Testis (tissue), 3 donors: ENCODE measurements around the gene ZNF362. TPM values are rescaled to one million over a fixed set of nuclear protein-coding genes. Genes with fewer than 3 reads are reported as not detected.
A peak's percentile ranks its signal among the peaks of the same experiment; 100 is the strongest.

Experiments used
- DNase-seq: peaks from one replicate; pipeline ENCODE4 v3.0.0-alpha.2; 2019
- H3K27ac ChIP-seq, 2 donors: fragments of 200-600 bp; sonication (generic); one replicate each; pipeline ENCODE4 v1.5.1; 2019
- H3K27me3 ChIP-seq: fragments of 200-600 bp; sonication (generic); one replicate; pipeline ENCODE4 v1.5.1; 2019
- H3K36me3 ChIP-seq: fragments of 200-600 bp; sonication (generic); one replicate; pipeline ENCODE4 v1.5.1; 2017; ENCODE audit warnings: low read depth; ENCODE audit errors: missing control alignments
- H3K4me1 ChIP-seq: fragments of 200-600 bp; sonication (generic); one replicate; pipeline ENCODE4 v1.5.1; 2019
- H3K4me3 ChIP-seq, 2 donors: fragments of 200-600 bp; sonication (generic); one replicate each; pipeline ENCODE4 v1.5.1; 2017 to 2019
- H3K9me3 ChIP-seq: fragments of 200-600 bp; sonication (generic); one replicate; pipeline ENCODE4 v1.5.1; 2017
- CTCF ChIP-seq, 3 experiments: fragments of 450-650 bp in 2 of 3; fragments of 200-600 bp in 1 of 3; sonication (generic) in 1 of 3; IDR thresholded peaks; one replicate each; pipeline ENCODE4 v1.5.1; 2016 to 2019; ENCODE audit warnings: antibody characterized with exemption in 3 of 3, mild to moderate bottlenecking in 2 of 3, moderate library complexity in 1 of 3
- POLR2A ChIP-seq: fragments of 450-650 bp; IDR thresholded peaks from one replicate; pipeline ENCODE4 v1.6.1; 2017; ENCODE audit warnings: antibody characterized with exemption, mild to moderate bottlenecking, moderate library complexity
- WGBS, 2 donors: methylation state at CpG; one replicate each; pipeline ENCODE4 v1.1.5; 2018; 5-methylcytosine and 5-hydroxymethylcytosine counted together
- intact Hi-C: fragments of 100-400 bp; cut with DNase I; formaldehyde crosslinking; loops from one replicate; pipeline ENCODE4 v1.15.1; 2023; ENCODE audit warnings: low total_unique reads
- polyA plus RNA-seq: library from polyadenylated mRNA; stranded (reverse); fragments of 350-450 nt; fragmentation: Illumina TruSeq; extraction: RNeasy Lipid Tissue Mini Kit (QIAGEN cat#74804); gene quantifications from one replicate; pipeline ENCODE4 v1.2.3, GENCODE V29; 2014; ENCODE audit warnings: low read depth, low replicate concordance; ENCODE audit not compliant: insufficient read depth
- total RNA-seq, 2 donors: library from RNA; depleted of rRNA; stranded (reverse); fragments of >200 nt; gene quantifications; one replicate each; pipeline ENCODE4 v1.2.3, GENCODE V29; 2016

ZNF362 gene
- total and polyA plus RNA-seq, 3 donors from 2014 or later: 16.3 to 28.6 (median 26.6) TPM

GRCh38 chr1:33280091-33280661 lies 23.9 kb downstream of the ZNF362 start:
- Histone ChIP-seq H3K36me3 (no peaks in the 10 kb centered on the region), H3K9me3 (no peaks in the 10 kb centered on the region), H3K4me3 (no peak overlapping the region), H3K27me3 (no peaks in the 10 kb centered on the region), H3K4me1 (no peaks in the 10 kb centered on the region), H3K27ac (no peak overlapping the region)
- intact Hi-C loops: no loop called here
- TF ChIP-seq POLR2A (no peak), CTCF (IDR thresholded peaks at IDR 0.05) (no peak)
- 79% methylated on average over 13 to 28 of the region's 29 CpGs for WGBS, 2 donors
- DNase-seq: no peak

DNA sequence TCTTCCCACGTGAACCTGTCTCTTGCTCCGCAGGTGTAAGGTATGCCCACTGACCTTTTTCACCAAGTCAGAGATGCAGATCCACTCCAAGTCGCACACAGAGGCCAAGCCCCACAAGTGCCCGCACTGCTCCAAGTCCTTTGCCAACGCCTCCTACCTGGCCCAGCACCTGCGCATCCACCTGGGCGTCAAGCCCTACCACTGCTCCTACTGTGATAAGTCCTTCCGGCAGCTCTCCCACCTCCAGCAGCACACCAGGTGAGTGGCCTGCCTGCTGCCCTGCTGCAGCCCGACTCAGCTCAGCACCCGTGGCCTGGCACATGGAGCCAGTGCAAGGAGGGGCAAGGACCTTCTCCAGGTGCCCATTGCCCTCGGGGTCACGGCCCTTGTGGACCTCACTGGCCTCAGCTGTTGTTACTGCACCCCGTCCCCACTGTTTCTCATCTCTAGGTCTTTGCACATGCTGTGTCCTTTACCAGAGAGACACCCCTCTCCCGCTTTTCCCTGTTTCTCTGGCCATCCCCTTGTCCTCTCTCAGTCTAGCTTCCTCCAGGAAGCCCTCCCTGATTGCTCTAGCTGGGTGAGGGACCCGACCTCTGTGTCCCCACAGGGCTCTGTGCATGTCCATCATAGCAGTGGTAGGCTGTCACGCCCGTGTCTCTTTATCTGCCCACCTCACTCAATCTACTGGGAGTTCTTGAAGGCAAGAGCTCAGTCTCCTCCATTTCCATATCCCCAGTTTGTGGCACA lies 25.4 kb downstream of the ZNF362 start:
- Histone ChIP-seq H3K4me3 (no peak overlapping the region), H3K36me3 (no peaks in the 10 kb centered on the region), H3K9me3 (no peaks in the 10 kb centered on the region), H3K4me1 (no peaks in the 10 kb centered on the region), H3K27me3 (no peaks in the 10 kb centered on the region), H3K27ac (no peak overlapping the region)
- intact Hi-C loops: no loop called here
- TF ChIP-seq POLR2A: no peak
- 94 to 96% methylated on average over 13 to 15 of the region's 17 CpGs for WGBS, 2 donors
- DNase-seq: no peak

DNA sequence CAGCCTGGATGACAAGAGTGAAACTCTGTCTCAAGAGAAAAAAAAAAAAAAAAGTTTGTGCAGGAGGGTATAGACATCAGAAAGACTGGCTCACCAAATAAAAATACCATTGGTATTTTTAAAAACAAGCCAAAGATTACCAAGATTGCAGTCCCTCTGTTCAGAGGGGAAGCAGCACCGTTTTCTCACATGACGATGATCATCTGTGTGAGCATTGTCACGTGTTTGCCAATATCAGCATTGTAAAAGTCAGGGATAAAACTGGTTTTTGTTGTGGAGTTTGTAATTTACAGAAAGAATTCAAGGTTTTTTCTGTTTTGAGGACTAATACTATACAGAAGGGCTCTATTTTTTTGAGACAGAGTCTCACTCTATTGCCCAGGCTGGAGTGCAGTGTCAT lies 26.5 kb downstream of the ZNF362 start:
- H3K9me3 ChIP-seq: no peaks in the 10 kb centered on the region
- intact Hi-C loops: no loop called here
- H3K36me3 ChIP-seq: no peaks in the 10 kb centered on the region
- no peak overlapping the region for H3K27ac ChIP-seq
- WGBS, 2 donors: 81 to 90% methylated on average over 3 of the region's 3 CpGs
- no peak for DNase-seq
- no peaks in the 10 kb centered on the region for H3K27me3 ChIP-seq
- no peak overlapping the region for H3K4me3 ChIP-seq
- no peaks in the 10 kb centered on the region for H3K4me1 ChIP-seq
- no peak for TF ChIP-seq CTCF (IDR thresholded peaks at IDR 0.05)
- no peak for TF ChIP-seq POLR2A

- H3K27me3 ChIP-seq: no peaks in the 10 kb centered on the region
- no peaks in the 10 kb centered on the region for H3K4me1 ChIP-seq
- H3K9me3 ChIP-seq: no peaks in the 10 kb centered on the region
- no peak overlapping the region for H3K27ac ChIP-seq
- TF ChIP-seq POLR2A (no peak), CTCF (IDR thresholded peaks at IDR 0.05) (no peak)
- H3K4me3 ChIP-seq: no peak overlapping the region
- WGBS, 2 donors: 83 to 88% methylated on average over 6 of the region's 6 CpGs
- no peaks in the 10 kb centered on the region for H3K36me3 ChIP-seq
- no peak for DNase-seq
- intact Hi-C loops: no loop called here
These were observed 27.8 kb downstream of the ZNF362 start for GRCh38 chr1:33284049-33284448.

DNA sequence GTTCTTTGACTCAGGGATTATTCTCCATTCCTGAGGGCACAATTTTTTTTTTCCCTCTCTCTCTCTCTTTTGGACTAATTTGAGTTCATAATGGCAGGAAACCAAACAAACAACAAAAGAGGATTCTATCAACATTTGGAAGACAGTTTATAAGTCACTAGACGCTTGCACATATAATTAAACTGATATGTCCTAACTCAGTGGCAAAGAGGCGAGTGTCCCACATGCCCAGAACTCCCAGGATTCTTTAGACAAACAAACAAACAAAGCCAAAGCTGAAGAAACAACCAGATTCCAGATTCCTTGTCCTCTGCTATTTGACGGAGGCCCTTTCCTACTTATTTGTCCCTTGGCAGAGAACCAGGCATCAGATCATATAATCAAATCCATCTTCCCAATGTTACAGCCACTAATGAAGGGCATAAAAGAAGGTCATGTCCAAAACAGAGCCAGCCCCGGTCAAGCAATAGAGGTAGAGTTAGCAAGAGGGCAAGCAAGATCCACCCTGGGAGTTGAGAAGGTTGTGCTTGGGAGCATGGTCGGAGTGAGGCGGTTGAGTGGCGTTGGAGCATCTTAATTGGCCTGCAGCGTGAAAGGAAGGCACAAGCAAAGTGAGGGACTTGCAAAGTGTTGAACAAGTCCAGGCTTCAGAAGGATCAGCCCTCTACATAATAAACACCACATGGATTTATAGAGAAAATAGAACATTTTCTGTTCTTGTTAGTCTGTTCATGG lies 30.3 kb downstream of the ZNF362 start:
- H3K36me3 ChIP-seq: no peaks in the 10 kb centered on the region
- H3K4me1 ChIP-seq: no peaks in the 10 kb centered on the region
- no peak overlapping the region for H3K4me3 ChIP-seq
- WGBS, 2 donors: 70 to 81% methylated on average over 8 of the region's 8 CpGs
- no peaks in the 10 kb centered on the region for H3K27me3 ChIP-seq
- H3K27ac ChIP-seq: peak overlapping the region in 1 of 2 donors; percentile 14
- no peak for DNase-seq
- intact Hi-C loops: no loop called here
- H3K9me3 ChIP-seq: no peaks in the 10 kb centered on the region
- TF ChIP-seq POLR2A (no peak), CTCF (IDR thresholded peaks at IDR 0.05) (no peak)
